ENCODE data around the gene GMPR2.

- TF ChIP-seq MAX (IDR thresholded peaks at IDR 0.05), result no peak
- TF ChIP-seq CREB1 (IDR thresholded peaks at IDR 0.05; ENCODE audit: low read depth), result no peak
- TF ChIP-seq TAF1 (IDR thresholded peaks at IDR 0.05; ENCODE audit: low read depth), result no peak
- no peak for TF ChIP-seq REST (IDR thresholded peaks at IDR 0.05; ENCODE audit: low read depth)
- TF ChIP-seq EP300 (IDR thresholded peaks at IDR 0.05; ENCODE audit: borderline replicate concordance), result no peak
- TF ChIP-seq USF1 (IDR thresholded peaks at IDR 0.05), result no peak
- TF ChIP-seq EGR1 (IDR thresholded peaks at IDR 0.05), result no peak
- TF ChIP-seq FOXM1 (IDR thresholded peaks at IDR 0.05; ENCODE audit: borderline replicate concordance, low read depth), result no peak
- no peak for TF ChIP-seq CEBPB (IDR thresholded peaks at IDR 0.05)
Observed at GRCh38 chr14:24270537-24271133, 37.9 kb downstream of the GMPR2 start.
